Ramos (cell line): Measurements from ENCODE around the gene FOXL2.

Experiments
- in situ Hi-C: fragments of 300-500 bp; cut with MboI; formaldehyde crosslinking; loops from one replicate; pipeline ENCODE4 v1.14.3; 2022; ENCODE audit warnings: low sequenced_read_pairs; ENCODE audit not compliant: unreplicated experiment

FOXL2 gene

DNA sequence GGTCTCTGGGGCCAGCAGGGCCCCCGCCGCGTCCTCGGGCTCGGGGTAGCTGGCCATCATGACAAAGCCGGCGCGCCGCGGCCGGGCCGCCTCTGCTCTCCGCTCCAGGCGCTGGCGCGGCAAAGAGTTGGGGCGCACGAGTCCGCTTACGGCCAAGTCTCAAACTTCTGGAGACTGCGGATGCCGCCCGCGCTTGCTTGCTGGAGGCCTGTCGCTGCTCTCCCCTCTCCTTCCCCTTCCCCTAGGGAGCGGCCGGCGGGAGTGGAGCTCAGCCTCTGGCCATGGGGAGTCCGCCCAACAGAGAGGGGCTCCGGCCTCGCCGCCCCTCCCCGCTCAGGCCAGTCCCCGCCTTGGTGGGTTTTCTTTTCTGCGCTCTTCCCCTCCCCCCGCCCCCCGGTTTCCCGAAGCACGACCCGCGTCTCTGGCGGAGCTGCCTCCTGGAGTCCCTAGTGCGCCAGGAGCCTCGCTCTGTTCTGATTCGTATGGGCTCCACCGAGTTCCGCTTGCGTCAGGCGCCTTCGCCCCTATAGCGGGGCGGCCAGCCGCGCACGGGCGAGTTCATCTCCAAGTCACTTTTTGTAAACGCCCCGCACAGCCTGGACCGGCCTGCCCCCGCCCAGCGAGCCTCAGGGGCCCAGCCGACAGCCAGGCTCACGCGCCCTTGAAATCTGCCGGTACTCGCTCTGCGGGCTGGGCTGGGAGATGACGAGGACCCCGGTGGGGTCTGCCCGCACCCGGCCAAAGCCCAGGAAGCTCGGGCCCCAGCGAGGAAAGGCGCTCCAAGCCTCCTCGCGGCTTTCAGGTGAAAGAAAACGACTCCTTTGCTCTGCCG, at the start of gene FOXL2, which contains the start of gene FOXL2NB:
FOXL2 (minus strand) TSS at position 475 of the 832 bp plus-strand sequence; CDS start at position 60, 415 bp downstream.
FOXL2NB (plus strand) TSS at position 555 of the 832 bp plus-strand sequence; CDS start at position 703, 148 bp downstream.
- in situ Hi-C loops = no loop called here

DNA sequence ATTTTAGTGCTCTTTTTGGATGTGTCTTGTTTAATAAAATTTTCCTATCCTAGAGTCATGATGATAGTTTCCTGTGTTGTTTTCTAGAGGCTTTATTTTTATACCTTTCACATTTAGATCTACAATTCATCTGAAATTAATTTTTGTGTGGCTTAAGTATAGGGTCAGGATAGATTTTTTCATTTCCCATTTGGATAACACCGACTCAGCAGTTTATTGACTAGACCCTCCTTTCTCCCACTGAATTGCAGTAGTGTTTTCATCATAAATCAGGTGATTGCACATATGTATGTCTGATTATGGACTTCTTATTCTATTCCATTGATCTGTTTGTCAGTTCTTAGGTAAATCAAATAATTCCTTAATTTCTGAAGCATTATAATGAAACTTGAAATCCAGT, 48.8 kb upstream of the FOXL2 start:
- in situ Hi-C loops = no loop called here

DNA sequence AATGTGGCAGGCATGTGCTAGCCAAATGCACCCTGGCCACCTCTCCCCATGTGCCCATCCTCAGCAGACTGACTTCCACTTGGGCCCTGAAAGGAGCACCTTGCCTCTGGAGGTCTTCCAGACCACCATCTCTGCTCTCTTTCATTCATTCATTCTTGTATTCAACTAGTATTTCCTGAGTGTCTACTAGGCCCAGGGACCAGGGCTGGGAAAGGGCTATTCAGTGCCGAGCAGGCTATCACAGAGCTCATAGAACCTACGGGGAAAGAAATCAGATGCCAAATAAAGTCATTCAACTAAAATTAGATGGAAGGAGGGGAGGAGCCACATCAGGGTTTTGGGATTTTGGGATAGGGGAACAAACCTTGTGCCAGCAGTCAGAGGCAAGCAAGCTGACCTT, 40.2 kb upstream of the FOXL2 start:
- in situ Hi-C loops = no loop called here

DNA sequence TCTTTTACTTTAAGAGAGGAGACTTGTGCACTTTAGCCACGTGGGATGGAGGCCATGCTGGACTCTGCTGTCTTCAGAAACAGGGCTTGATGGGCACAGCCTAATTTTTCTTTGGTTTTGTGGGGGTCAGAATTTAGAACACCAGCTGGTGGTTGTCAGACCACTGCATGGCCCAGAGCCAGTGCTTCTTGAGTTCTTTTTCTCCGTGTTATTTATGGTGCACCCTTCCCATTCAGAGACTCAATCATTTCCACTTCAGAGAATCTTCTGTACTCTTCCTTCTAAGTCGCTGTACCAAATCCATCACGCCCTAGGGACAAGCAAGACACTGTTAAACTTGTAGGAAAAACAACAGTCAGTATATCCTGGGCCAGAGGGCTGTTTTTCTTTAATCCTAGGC, 39.0 kb upstream of the FOXL2 start:
- in situ Hi-C loops = no loop called here

DNA sequence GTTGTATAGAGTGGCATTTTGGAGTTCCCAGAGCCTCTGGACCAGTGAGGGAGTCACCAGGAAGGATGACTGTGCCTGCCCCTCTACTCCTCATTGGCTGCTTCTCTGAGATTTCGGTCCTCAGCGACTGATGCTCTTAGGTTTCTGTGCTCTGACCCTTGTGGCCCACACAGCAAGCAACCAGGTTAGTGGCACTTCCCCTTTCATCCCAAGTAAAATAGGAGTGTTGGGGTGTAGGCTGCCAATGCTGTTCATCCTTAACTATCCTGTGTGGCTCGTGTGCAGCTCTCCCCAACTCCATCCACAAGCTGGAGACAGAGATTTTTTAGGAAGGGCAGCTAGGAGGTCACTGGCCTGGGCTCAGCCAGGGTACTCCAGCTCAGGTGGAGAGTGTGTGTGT, 37.9 kb upstream of the FOXL2 start:
- in situ Hi-C loops = no loop called here

DNA sequence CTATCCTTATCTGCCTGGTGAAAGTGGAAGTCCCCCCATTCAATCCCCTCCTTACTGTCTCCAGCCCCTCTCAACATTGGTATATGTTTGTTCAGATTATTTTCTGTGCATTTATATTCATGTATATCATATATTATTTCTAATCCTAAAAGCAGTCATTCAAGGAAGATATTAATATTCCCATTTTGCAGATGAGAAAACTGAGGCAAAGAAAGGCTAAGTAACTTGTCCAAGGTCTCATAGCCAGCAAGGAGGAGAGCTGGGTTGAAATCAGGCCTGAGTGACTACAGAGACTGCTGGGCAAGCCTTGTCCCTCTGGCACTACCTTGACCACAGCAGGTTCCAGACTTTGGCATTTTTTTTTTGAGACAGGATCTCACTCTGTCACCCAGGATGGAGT, 29.1 kb upstream of the FOXL2 start:
- in situ Hi-C loops = no loop called here

DNA sequence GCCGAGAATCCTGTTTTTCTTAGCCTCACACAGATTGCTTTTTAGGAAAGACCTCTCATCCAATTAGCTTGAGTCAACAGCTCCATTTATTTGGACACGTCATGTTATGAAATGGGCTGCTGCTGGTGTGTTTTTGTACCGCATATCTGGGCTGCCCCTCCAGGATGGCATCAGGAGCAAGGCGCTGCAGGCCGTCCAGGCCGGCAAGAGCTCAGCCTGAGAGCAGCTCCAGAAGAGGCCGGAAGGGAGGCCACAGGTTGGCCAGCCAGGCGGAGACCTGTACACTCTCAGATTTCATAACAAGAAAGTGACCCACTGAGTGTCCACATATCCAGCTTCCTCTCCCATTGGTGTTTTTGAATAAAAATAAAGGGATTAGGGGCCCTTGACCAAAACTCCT, 28.4 kb upstream of the FOXL2 start:
- in situ Hi-C loops = no loop called here

GRCh38 chr3:138974462-138974861, 27.5 kb upstream of the FOXL2 start:
- in situ Hi-C loops = no loop called here

- in situ Hi-C loops = no loop called here
Measured at GRCh38 chr3:138972941-138973340, 26.0 kb upstream of the FOXL2 start.

DNA sequence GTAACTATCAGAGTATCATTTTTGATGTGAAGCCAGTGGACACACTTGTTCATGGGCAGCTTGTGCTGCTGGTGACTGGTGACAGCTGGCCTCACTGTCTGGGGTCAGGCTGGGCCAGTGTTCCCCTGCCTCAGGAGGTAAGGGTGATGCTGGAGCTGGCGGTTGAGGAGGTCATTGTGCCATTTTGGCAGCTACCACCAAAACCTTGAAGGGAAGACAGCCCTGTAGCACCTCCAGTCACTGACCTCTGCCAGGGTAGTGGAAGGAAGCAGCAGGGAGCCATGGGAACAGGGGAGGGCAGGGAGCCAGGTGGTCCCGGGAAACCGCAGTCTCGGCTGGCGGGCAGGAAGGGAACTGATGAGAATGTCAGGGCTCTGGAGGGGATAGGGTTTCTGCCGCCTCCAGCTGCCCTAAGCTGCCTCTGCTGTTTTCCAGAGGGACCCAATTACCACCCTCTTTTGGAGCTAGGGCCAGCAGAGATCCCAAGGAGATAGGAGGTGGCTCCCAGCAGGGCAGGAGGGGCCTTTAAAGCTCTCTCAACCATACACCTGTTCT, 24.9 kb upstream of the FOXL2 start:
- in situ Hi-C loops = no loop called here

DNA sequence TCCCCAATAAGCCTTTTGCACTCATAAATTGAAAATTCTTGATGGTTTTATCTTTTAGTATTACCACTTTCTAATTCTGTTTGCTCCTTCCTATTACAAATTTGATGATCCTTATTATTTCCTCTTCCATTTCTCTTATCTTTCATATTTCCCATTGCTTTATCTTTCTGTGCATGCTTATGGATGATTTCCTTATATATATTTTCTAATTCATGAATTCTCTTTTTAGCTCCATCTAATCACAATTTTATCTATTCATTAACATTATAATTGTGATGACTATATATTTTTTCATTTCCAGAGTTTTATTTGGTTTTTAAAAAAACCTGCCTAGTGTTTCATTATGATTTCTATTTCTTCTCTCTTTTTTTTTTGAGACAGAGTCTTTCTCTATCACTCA, 18.0 kb upstream of the FOXL2 start:
- in situ Hi-C loops = no loop called here

- in situ Hi-C loops = no loop called here
Measured at GRCh38 chr3:138964264-138964663, 17.3 kb upstream of the FOXL2 start.

DNA sequence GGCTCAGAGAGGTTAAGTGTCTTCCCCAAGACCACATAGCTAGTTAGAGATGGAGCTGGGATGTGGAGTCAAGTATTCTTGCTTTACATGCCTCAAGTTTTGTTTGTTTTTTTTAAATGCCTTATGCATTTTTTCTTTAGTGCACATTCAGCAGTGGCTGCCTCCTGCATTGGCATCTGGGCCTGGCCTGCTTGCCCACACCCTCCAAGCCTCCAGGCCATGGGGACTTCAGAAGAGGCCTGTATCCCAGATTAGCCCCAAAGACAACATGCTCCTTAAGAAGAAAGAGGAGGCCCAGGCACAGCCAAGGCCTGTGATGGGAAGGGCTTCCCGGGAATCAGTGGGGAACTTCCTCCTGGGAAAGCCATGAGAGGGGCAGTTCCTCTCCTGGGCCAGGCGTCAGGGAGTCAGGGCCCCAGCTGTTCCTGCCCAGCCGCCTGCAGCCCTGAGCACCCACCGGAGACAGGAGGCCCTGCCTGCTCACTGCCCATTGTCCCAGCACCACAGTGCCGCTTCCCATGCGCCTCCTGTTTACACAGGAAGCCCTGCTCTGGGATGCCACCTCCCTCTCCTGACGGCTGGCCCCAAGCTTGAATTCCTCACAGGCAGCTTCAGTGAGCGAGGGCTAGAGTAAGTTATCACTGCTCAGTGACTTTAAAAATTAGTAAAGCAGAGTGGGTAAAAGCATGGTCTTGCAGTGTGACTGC, 16.1 kb upstream of the FOXL2 start:
- in situ Hi-C loops = no loop called here

GRCh38 chr3:138960417-138960852, 13.5 kb upstream of the FOXL2 start:
- in situ Hi-C loops = no loop called here

DNA sequence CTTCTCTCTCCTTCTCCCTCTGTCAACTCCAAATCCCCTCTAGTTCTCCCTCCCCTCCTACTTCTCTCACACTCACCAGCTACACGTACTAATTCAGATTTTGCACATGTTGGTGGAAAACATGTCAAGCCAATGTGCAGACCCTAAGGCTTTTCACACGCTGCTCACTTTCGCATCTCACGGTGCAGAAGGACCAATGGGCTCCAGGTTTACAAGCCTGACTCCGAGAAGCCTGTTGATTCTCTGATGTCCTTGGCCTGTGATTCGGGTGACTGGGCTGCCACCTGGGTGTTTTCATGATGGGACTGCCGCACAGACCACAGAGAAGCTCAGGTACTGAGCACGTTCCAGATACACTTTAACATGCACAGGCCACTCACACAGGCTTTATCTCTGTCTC, 3.8 kb upstream of the FOXL2 start:
- in situ Hi-C loops = no loop called here

DNA sequence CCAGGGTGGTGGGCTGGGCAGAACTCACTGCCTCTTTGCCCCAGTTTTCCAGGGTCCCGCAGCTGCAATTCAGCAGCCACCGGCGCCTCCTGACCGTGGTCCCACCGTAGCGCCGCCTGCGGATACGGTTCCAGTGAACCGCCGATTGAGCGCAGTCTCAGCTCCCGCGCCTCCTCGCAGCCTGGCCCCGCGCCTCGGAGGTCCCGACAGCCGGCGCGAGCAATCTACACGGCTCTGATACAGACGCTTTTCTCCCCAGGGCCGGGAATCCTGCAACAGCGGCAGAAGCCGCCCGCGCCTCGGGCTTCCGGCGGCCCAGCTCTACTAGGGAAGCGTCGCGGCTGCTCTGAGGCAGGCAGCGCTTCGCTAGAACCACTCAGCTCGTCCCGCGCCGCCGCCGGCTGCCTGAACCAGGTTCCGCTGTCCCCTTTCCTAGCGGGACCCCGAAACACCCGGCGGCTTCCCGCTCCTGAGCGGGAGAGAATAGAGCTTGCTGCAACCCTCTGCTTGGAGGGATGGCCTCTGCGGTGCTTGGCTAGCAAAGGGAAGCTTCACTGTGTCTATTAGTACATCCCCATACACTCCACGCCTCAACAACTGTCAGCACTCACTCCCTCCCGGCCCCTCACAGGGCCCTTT, 3.2 kb upstream of the FOXL2 start:
- in situ Hi-C loops = no loop called here

GRCh38 chr3:138949445-138950005, 2.6 kb upstream of the FOXL2 start:
- in situ Hi-C loops = no loop called here

GRCh38 chr3:138949002-138949418, 2.1 kb upstream of the FOXL2 start:
- in situ Hi-C loops = no loop called here

GRCh38 chr3:138948371-138949001, 1.5 kb upstream of the FOXL2 start:
- in situ Hi-C loops = no loop called here
